H1 (cell line): ENCODE measurements around the gene TEF. TPM values are rescaled to one million over a fixed set of nuclear protein-coding genes. Genes with fewer than 3 reads are reported as not detected.

Source experiments
- CTCF ChIA-PET: fragments of 300-600 bp; sonication (Branson Sonifier 250); formaldehyde crosslinking; loops from one replicate; lab custom pipeline; 2021; ENCODE audit not compliant: partially characterized antibody; lab: Charles Lee
- POLR2A ChIA-PET: fragments of 300-600 bp; sonication (Branson Sonifier 250); formaldehyde crosslinking; loops from one replicate; lab custom pipeline; 2021; ENCODE audit warnings: inconsistent platforms; ENCODE audit not compliant: partially characterized antibody; lab: Charles Lee
- DNase-seq, 2 experiments: peaks; one replicate each; pipeline versions ENCODE4 v3.0.0 to v3.0.0-alpha.2; 2010 to 2022; ENCODE audit warnings: low spot score in 2 of 2, low read depth in 1 of 2, mixed read lengths in 1 of 2
- FAIRE-seq: peaks from 2 replicates; lab custom pipeline; 2011; peaks lifted over from hg19 to GRCh38; lab: Jason Lieb, UNC
- H2AFZ ChIP-seq: 2 replicates; pipeline ENCODE4 v1.8.1; 2012; ENCODE audit warnings: low read length, inconsistent platforms
- H2AK5ac ChIP-seq: 2 replicates; pipeline ENCODE4 v1.6.1; 2013; ENCODE audit warnings: low read depth, low read length
- H2BK120ac ChIP-seq: replicated peaks from 2 replicates; pipeline ENCODE3; 2013; ENCODE audit warnings: low read depth, low read length, inconsistent platforms
- H2BK12ac ChIP-seq: 2 replicates; pipeline ENCODE4 v1.6.1; 2013; ENCODE audit warnings: low read depth, low read length
- H2BK15ac ChIP-seq: 2 replicates; pipeline ENCODE4 v1.6.1; 2013; ENCODE audit warnings: low read length
- H2BK20ac ChIP-seq: 2 replicates; pipeline ENCODE4 v1.6.1; 2013; ENCODE audit warnings: low read length
- H2BK5ac ChIP-seq: 2 replicates; pipeline ENCODE4 v1.6.1; 2013; ENCODE audit warnings: low read depth, low read length
- H3K14ac ChIP-seq: 2 replicates; pipeline ENCODE4 v1.6.1; 2013; ENCODE audit warnings: inconsistent platforms; ENCODE audit not compliant: insufficient read length
- H3K18ac ChIP-seq: 2 replicates; pipeline ENCODE4 v1.6.1; 2013; ENCODE audit warnings: low read length; ENCODE audit errors: extremely low read depth
- H3K23ac ChIP-seq: 2 replicates; pipeline ENCODE4 v1.6.1; 2013; ENCODE audit warnings: inconsistent platforms; ENCODE audit not compliant: insufficient read length
- H3K23me2 ChIP-seq: 2 replicates; pipeline ENCODE4 v1.6.1; 2013; ENCODE audit warnings: low read depth, low read length
- H3K27ac ChIP-seq: 2 replicates; pipeline ENCODE4 v1.6.1; 2011; ENCODE audit warnings: low read depth, low read length, inconsistent platforms
- H3K27me3 ChIP-seq, 4 experiments: replicated peaks in 1 of 4; 1 replicate in 1 of 4; 2 replicates in 3 of 4; pipeline versions ENCODE4 v1.6.1 to v1.8.1; 2011 to 2013; ENCODE audit warnings: low read length in 3 of 4, mild to moderate bottlenecking in 3 of 4, inconsistent platforms in 2 of 4, mixed read lengths in 2 of 4, moderate library complexity in 1 of 4; ENCODE audit not compliant: control insufficient read depth in 3 of 4, insufficient read depth in 3 of 4; ENCODE audit errors: extremely low read depth in 1 of 4
- H3K36me3 ChIP-seq, 4 experiments: 2 replicates each; pipeline versions ENCODE4 v1.6.1 to v1.8.1; 2011 to 2013; ENCODE audit warnings: mild to moderate bottlenecking in 4 of 4, low read length in 3 of 4, moderate library complexity in 2 of 4, control low read depth in 1 of 4, inconsistent platforms in 1 of 4; ENCODE audit not compliant: insufficient read depth in 4 of 4, control insufficient read depth in 2 of 4
- H3K4ac ChIP-seq: replicated peaks from 2 replicates; pipeline ENCODE3; 2013; ENCODE audit warnings: low read length, low read depth, mixed read lengths, inconsistent platforms; ENCODE audit not compliant: insufficient read length
- H3K4me1 ChIP-seq, 4 experiments: replicated peaks in 1 of 4; 1 replicate in 1 of 4; 2 replicates in 3 of 4; pipeline versions ENCODE4 v1.6.1 to v1.8.1; 2011 to 2013; ENCODE audit warnings: low read length in 3 of 4, inconsistent platforms in 2 of 4, mixed read lengths in 1 of 4; ENCODE audit not compliant: insufficient read depth in 4 of 4, control insufficient read depth in 3 of 4
- H3K4me2 ChIP-seq, 2 experiments: 2 replicates each; pipeline versions ENCODE4 v1.6.1 to v1.8.1; 2011 to 2013; ENCODE audit warnings: low read depth in 2 of 2, low read length in 2 of 2, control low read depth in 1 of 2, inconsistent platforms in 1 of 2, mild to moderate bottlenecking in 1 of 2; ENCODE audit not compliant: insufficient read depth in 1 of 2
- H3K4me3 ChIP-seq, 4 experiments: fragments of 200-600, 300-600 bp in 1 of 4; sonication (generic), shearing (Covaris generic), sonication (Bioruptor Twin) in 1 of 4; 2 replicates each; pipeline versions ENCODE4 v1.5.1 to v1.8.1; 2011 to 2016; ENCODE audit warnings: low read length in 4 of 4, low read depth in 3 of 4, control low read depth in 2 of 4, inconsistent platforms in 2 of 4, mild to moderate bottlenecking in 2 of 4, mixed read lengths in 1 of 4, moderate library complexity in 1 of 4; ENCODE audit not compliant: insufficient read depth in 2 of 4; ENCODE audit errors: extremely low read depth in 1 of 4
- H3K56ac ChIP-seq: replicated peaks from 2 replicates; pipeline ENCODE3; 2013; ENCODE audit warnings: low read depth, mild to moderate bottlenecking, mixed read lengths, low read length, inconsistent platforms; ENCODE audit not compliant: insufficient read length
- H3K79me1 ChIP-seq: 2 replicates; pipeline ENCODE4 v1.6.1; 2013; ENCODE audit warnings: low read depth, low read length, control low read depth
- H3K79me2 ChIP-seq, 2 experiments: 2 replicates each; pipeline versions ENCODE4 v1.6.1 to v1.8.1; 2012 to 2013; ENCODE audit warnings: low read length in 2 of 2, mild to moderate bottlenecking in 2 of 2, inconsistent platforms in 1 of 2; ENCODE audit not compliant: insufficient read depth in 2 of 2, control insufficient read depth in 1 of 2
- H3K9ac ChIP-seq, 4 experiments: replicated peaks in 1 of 4; 1 replicate in 1 of 4; 2 replicates in 3 of 4; pipeline versions ENCODE4 v1.6.1 to v1.8.1; 2011 to 2013; ENCODE audit warnings: low read depth in 3 of 4, low read length in 3 of 4, control low read depth in 2 of 4, mild to moderate bottlenecking in 2 of 4, moderate library complexity in 2 of 4, inconsistent platforms in 1 of 4; ENCODE audit errors: extremely low read depth in 1 of 4
- H3K9me3 ChIP-seq, 2 experiments: 2 replicates each; pipeline versions ENCODE4 v1.6.1 to v1.8.1; 2012 to 2013; ENCODE audit warnings: mild to moderate bottlenecking in 2 of 2, moderate library complexity in 2 of 2, control low read depth in 1 of 2, inconsistent platforms in 1 of 2, low read depth in 1 of 2, low read length in 1 of 2, mixed read lengths in 1 of 2; ENCODE audit not compliant: insufficient read depth in 2 of 2
- H4K20me1 ChIP-seq, 2 experiments: replicated peaks in 1 of 2; 2 replicates each; pipeline versions ENCODE3 to v1.8.1; 2011 to 2013; ENCODE audit warnings: inconsistent platforms in 2 of 2, low read length in 2 of 2, mild to moderate bottlenecking in 1 of 2; ENCODE audit not compliant: insufficient read depth in 2 of 2, control insufficient read depth in 1 of 2
- H4K5ac ChIP-seq: 2 replicates; pipeline ENCODE4 v1.6.1; 2013; ENCODE audit warnings: low read length, low read depth, mixed read lengths, inconsistent platforms; ENCODE audit not compliant: insufficient read length
- H4K8ac ChIP-seq: 2 replicates; pipeline ENCODE4 v1.8.0; 2013; ENCODE audit warnings: mild to moderate bottlenecking, moderate library complexity, low read length, inconsistent platforms; ENCODE audit not compliant: insufficient read depth; ENCODE audit errors: extremely low read depth
- H4K91ac ChIP-seq: replicated peaks from 2 replicates; pipeline ENCODE3; 2013; ENCODE audit warnings: low read length, mixed read lengths, inconsistent platforms; ENCODE audit not compliant: insufficient read length
- ASH2L ChIP-seq: fragments of 200-600, 300-600 bp; sonication (generic); IDR thresholded peaks from one replicate; pipeline ENCODE4 v1.7.1; 2017; ENCODE audit warnings: low read length
- ATF2 ChIP-seq: IDR thresholded peaks from 2 replicates; pipeline ENCODE4 v1.6.1; 2012; ENCODE audit warnings: low read length, inconsistent platforms
- ATF3 ChIP-seq: IDR thresholded peaks from 2 replicates; pipeline ENCODE4 v1.6.1; 2011; ENCODE audit warnings: low read depth, mild to moderate bottlenecking, low read length; ENCODE audit not compliant: insufficient read depth
- BRCA1 ChIP-seq: IDR thresholded peaks from 2 replicates; pipeline ENCODE4 v1.6.1; 2012; ENCODE audit warnings: low read depth, low read length, improper control_type of control experiment
- CHD2 ChIP-seq: IDR thresholded peaks from 2 replicates; pipeline ENCODE4 v1.6.1; 2012; ENCODE audit warnings: low read length, improper control_type of control experiment
- GTF2F1 ChIP-seq: IDR thresholded peaks from 2 replicates; pipeline ENCODE4 v1.6.1; 2012; ENCODE audit warnings: low read depth, low read length, improper control_type of control experiment, borderline replicate concordance
- HDAC6 ChIP-seq: IDR thresholded peaks from one replicate; pipeline ENCODE4 v1.7.1; 2012; ENCODE audit warnings: low read depth, mild to moderate bottlenecking, inconsistent platforms, low read length, moderate library complexity
- MAFK ChIP-seq: IDR thresholded peaks from 2 replicates; pipeline ENCODE4 v1.6.1; 2012; ENCODE audit warnings: low read depth, mild to moderate bottlenecking, improper control_type of control experiment, low read length
- POU5F1 ChIP-seq: IDR thresholded peaks from 2 replicates; pipeline ENCODE4 v1.6.1; 2011; ENCODE audit warnings: low read depth, mild to moderate bottlenecking, low read length, moderate library complexity
- SIX5 ChIP-seq: IDR thresholded peaks from 2 replicates; pipeline ENCODE4 v1.6.1; 2011; ENCODE audit warnings: mild to moderate bottlenecking, low read depth, low read length
- TEAD4 ChIP-seq: IDR thresholded peaks from 2 replicates; pipeline ENCODE4 v1.6.1; 2012; ENCODE audit warnings: low read depth, low read length, inconsistent platforms, mixed read lengths
- WGBS, 2 experiments: shearing (Covaris generic) in 1 of 2; methylation state at CpG; one replicate each; pipeline versions ENCODE4 v1.1.6 to v1.1.7; 2013 to 2015; ENCODE audit warnings: low lambda C conversion rate in 2 of 2, mixed read lengths in 2 of 2, inconsistent platforms in 1 of 2, low coverage in 1 of 2, missing lambda C conversion rate in 1 of 2; ENCODE audit not compliant: insufficient replicate concordance in 2 of 2, insufficient coverage in 1 of 2, insufficient read length in 1 of 2; ENCODE audit errors: extremely low coverage in 1 of 2, missing lambda C conversion rate in 1 of 2; 5-methylcytosine and 5-hydroxymethylcytosine counted together
- polyA plus RNA-seq, 7 experiments: library from polyadenylated mRNA; depleted of rRNA in 3 of 7; stranded (reverse) in 5 of 7; unstranded in 2 of 7; fragments of >200 nt in 5 of 7; fragments of 200-250 nt in 2 of 7; gene quantifications; 1 replicate in 5 of 7; 2 replicates in 1 of 7; 4 replicates in 1 of 7; pipeline versions ENCODE4 v1.2.1 to v1.2.3, GENCODE V29; 2011 to 2013; ENCODE audit warnings: missing spikeins in 2 of 7, mixed read lengths in 2 of 7
- total RNA-seq: library from RNA; stranded (reverse); fragmentation: NEBNext Ultra II Directional; extraction: Animal tissue kit (Norgen Biotek cat#: 25700); gene quantifications from 2 replicates; pipeline ENCODE4 v1.2.1, GENCODE V29; 2021

TEF gene
- total and polyA plus RNA-seq, 2 of the 8 experiments (the other 6 are each of a cell fraction or from before 2014, with no cell fraction given): 7.4 to 9.0 TPM

- Histone ChIP-seq H2BK20ac (no peak overlapping the region), H3K4me1 (peaks cover 0 to 4% (median under 1%) of the 10 kb centered on the region in 4 experiments; a peak in 3 of 7 replicates), H2BK15ac (no peak overlapping the region), H4K20me1 (peaks cover 0 to 5% of the 10 kb centered on the region in 2 experiments), H3K27ac (no peak overlapping the region), H2AK5ac (no peak overlapping the region), H3K36me3 (peaks cover 8 to 60% (median 31%) of the 10 kb centered on the region in 4 experiments; a peak in 7 of 8 replicates), H2BK5ac (no peak overlapping the region), H3K23ac (no peak overlapping the region), H3K23me2 (no peaks in the 10 kb centered on the region), H2BK120ac (no peak overlapping the region), H2BK12ac (no peak overlapping the region), H3K4ac (no peak overlapping the region), H3K9ac (no peak overlapping the region), H3K79me2 (no peaks in the 10 kb centered on the region), H3K14ac (no peak overlapping the region), H4K91ac (no peak overlapping the region), H3K4me2 (no peak overlapping the region), H2AFZ (no peak overlapping the region), H3K18ac (no peak overlapping the region), H3K79me1 (no peaks in the 10 kb centered on the region), H3K27me3 (no peaks in the 10 kb centered on the region), H3K9me3 (no peaks in the 10 kb centered on the region), H4K8ac (no peak overlapping the region), H3K4me3 (no peak overlapping the region), H3K56ac (no peak overlapping the region), H4K5ac (no peak overlapping the region)
- ChIA-PET CTCF (interaction anchor here (1.1 to 1.3 kb wide), 4 partner anchors 9 to 170 kb away, joined by 3 to 5 read pairs (median 4); no protein-coding TSS in a partner anchor), POLR2A (interaction anchor here (1.1 to 1.9 kb wide), 3 partner anchors 8 to 27 kb away, joined by 3 to 10 read pairs (median 7); partner anchors contain the start of gene TEF)
- 91% methylated on average over 10 of the region's 10 CpGs; no CpG with 5 or more reads in 1 of the 2 experiments for WGBS, 2 experiments
- FAIRE-seq (no peak), DNase-seq (no peak)
- no peak for TF ChIP-seq ATF2
- TF ChIP-seq BRCA1: no peak
- no peak for TF ChIP-seq POU5F1
- no peak for TF ChIP-seq ATF3
- TF ChIP-seq GTF2F1: no peak
- no peak for TF ChIP-seq ASH2L
- TF ChIP-seq TEAD4: no peak
- TF ChIP-seq HDAC6: no peak
- TF ChIP-seq MAFK: no peak
- TF ChIP-seq CHD2: no peak
- no peak for TF ChIP-seq SIX5
These were observed 27.7 kb upstream of the TEF start for GRCh38 chr22:41353862-41354575.
